DOHH2 (cell line): ENCODE measurements around the gene TWIST1.

Experiments
- EZH2phosphoT487 ChIP-seq: fragments of 200-600 bp; sonication (generic); IDR thresholded peaks from 2 replicates; pipeline ENCODE4 v1.6.1; 2017; ENCODE audit warnings: borderline replicate concordance, mild to moderate bottlenecking, antibody characterized with exemption, low read length, moderate library complexity, mixed read lengths
- TF ChIP-seq, protein P1 (sequence below): fragments of 200-600 bp; sonication (generic); IDR thresholded peaks from one replicate; pipeline ENCODE4 v1.5.1; 2014; ENCODE audit warnings: antibody characterized with exemption, mild to moderate bottlenecking, low read depth, low read length; ENCODE audit not compliant: poor library complexity, severe bottlenecking

DNA sequence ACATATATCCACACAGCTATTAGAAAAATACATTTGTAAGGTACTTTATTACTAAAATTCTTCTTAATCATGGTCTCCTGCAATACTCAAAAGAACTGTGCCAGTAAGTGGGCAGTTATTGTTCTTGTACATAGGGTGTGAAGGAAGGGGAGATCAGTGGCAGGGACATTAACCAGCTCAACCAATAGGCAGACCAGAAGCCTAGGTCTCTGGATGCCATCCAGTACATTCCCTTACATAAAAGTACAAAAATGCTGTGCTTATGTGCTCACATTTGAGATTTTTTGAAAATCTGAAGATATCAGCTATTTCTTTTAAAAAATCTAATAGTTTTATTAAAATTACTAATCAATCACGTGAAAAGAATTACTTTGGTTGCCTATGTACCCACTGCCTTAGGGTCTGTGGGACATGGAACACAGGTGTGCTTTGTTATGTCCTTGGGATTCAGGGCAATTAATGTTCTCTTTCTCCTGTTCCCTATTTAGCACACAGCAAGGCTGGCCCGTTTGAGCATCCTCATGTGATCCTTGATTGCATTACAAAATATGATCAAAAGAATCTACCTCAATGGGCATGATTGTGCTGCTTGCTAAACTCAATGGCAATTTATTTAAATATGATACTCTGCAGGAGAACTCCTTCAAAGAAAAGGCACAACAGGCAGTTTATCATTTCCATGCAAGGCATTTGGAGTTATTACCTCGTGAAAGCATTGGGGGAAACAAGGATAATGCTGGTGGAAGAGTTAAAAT is 22.7 kb downstream of the TWIST1 start:
- TF ChIP-seq, protein P1, sequence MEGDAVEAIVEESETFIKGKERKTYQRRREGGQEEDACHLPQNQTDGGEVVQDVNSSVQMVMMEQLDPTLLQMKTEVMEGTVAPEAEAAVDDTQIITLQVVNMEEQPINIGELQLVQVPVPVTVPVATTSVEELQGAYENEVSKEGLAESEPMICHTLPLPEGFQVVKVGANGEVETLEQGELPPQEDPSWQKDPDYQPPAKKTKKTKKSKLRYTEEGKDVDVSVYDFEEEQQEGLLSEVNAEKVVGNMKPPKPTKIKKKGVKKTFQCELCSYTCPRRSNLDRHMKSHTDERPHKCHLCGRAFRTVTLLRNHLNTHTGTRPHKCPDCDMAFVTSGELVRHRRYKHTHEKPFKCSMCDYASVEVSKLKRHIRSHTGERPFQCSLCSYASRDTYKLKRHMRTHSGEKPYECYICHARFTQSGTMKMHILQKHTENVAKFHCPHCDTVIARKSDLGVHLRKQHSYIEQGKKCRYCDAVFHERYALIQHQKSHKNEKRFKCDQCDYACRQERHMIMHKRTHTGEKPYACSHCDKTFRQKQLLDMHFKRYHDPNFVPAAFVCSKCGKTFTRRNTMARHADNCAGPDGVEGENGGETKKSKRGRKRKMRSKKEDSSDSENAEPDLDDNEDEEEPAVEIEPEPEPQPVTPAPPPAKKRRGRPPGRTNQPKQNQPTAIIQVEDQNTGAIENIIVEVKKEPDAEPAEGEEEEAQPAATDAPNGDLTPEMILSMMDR: no peak
- no peak for TF ChIP-seq EZH2phosphoT487
